Gastroesophageal sphincter (tissue), 4 donors: ENCODE measurements around the gene EFNA2. TPM values are rescaled to one million over a fixed set of nuclear protein-coding genes. Genes with fewer than 3 reads are reported as not detected.

Experiments
- ATAC-seq: fragments of 150-250 bp; one replicate; pipeline ENCODE4 v1.9.1; 2016; ENCODE audit warnings: mild to moderate bottlenecking, moderate library complexity
- H3K27ac ChIP-seq, 4 donors: fragments of 200-600 bp; sonication (generic) in 3 of 4; 1 replicate in 3 of 4; 2 replicates in 1 of 4; pipeline ENCODE4 v1.5.1; 2016 to 2019
- H3K27me3 ChIP-seq: fragments of 200-600 bp; sonication (generic); one replicate; pipeline ENCODE4 v1.5.1; 2019
- H3K36me3 ChIP-seq, 2 donors: fragments of 200-600 bp; sonication (generic); one replicate each; pipeline ENCODE4 v1.5.1; 2019; ENCODE audit warnings: control low read depth in 1 of 2
- H3K4me1 ChIP-seq, 3 donors: fragments of 200-600 bp; sonication (generic); 1 replicate in 2 of 3; 2 replicates in 1 of 3; pipeline ENCODE4 v1.5.1; 2016 to 2019; ENCODE audit warnings: control low read depth in 2 of 3
- H3K4me3 ChIP-seq, 2 donors: fragments of 200-600 bp; sonication (generic); one replicate each; pipeline ENCODE4 v1.5.1; 2019; ENCODE audit warnings: mild to moderate bottlenecking in 1 of 2, moderate library complexity in 1 of 2
- H3K9me3 ChIP-seq, 3 donors: fragments of 200-600 bp; sonication (generic); one replicate each; pipeline ENCODE4 v1.5.1; 2017 to 2019; ENCODE audit warnings: control low read depth in 2 of 3
- CTCF ChIP-seq, 4 experiments: fragments of 200-600 bp in 2 of 4; fragments of 450-650 bp in 2 of 4; sonication (generic) in 1 of 4; IDR thresholded peaks; one replicate each; pipeline ENCODE4 v1.5.1; 2017 to 2019; ENCODE audit warnings: antibody characterized with exemption in 4 of 4, mild to moderate bottlenecking in 2 of 4, moderate library complexity in 2 of 4
- EP300 ChIP-seq: sonication (generic); formaldehyde crosslinking; IDR thresholded peaks from one replicate; pipeline ENCODE4 v1.6.1; 2017; ENCODE audit warnings: antibody characterized with exemption, mild to moderate bottlenecking
- POLR2A ChIP-seq, 2 donors: fragments of 450-650 bp; IDR thresholded peaks; one replicate each; pipeline ENCODE4 v1.6.1; 2017; ENCODE audit warnings: antibody characterized with exemption in 2 of 2, mild to moderate bottlenecking in 2 of 2, moderate library complexity in 1 of 2
- POLR2AphosphoS5 ChIP-seq: sonication (generic); formaldehyde crosslinking; IDR thresholded peaks from one replicate; pipeline ENCODE4 v1.6.1; 2017; ENCODE audit warnings: antibody characterized with exemption
- WGBS, 2 donors: methylation state at CpG; one replicate each; pipeline ENCODE4 v1.1.5; 2018; ENCODE audit warnings: low coverage in 1 of 2; 5-methylcytosine and 5-hydroxymethylcytosine counted together
- total RNA-seq, 4 donors: library from RNA; depleted of rRNA; stranded (reverse); fragments of >200 nt; gene quantifications; one replicate each; pipeline ENCODE4 v1.1.0, GENCODE V29; 2016

EFNA2 gene
- total RNA-seq, 4 donors from 2014 or later = not detected

- TF ChIP-seq POLR2AphosphoS5 = no peak
- no peak for TF ChIP-seq CTCF (IDR thresholded peaks at IDR 0.05)
- no peak for TF ChIP-seq EP300
- no peaks in the 10 kb centered on the region for H3K9me3 ChIP-seq
- ATAC-seq = no peak
- H3K36me3 ChIP-seq = peaks cover 0 to 30% of the 10 kb centered on the region in 2 donors
- peaks cover 0 to 33% (median 8%) of the 10 kb centered on the region in 3 donors for H3K4me1 ChIP-seq
- peaks cover 31% of the 10 kb centered on the region for H3K27me3 ChIP-seq
- WGBS, 2 donors = no CpG with 5 or more reads among the region's 53 CpGs
- H3K27ac ChIP-seq = no peak overlapping the region
- no peak overlapping the region for H3K4me3 ChIP-seq
Observed at GRCh38 chr19:1280636-1281568, 4.8 kb upstream of the EFNA2 start.

- 17 to 34% methylated on average over 1 to 8 of the region's 15 CpGs for WGBS, 2 donors
- H3K36me3 ChIP-seq = peaks cover 0 to 30% of the 10 kb centered on the region in 2 donors
- no peak for ATAC-seq
Observed at GRCh38 chr19:1281569-1282287, 3.9 kb upstream of the EFNA2 start.

GRCh38 chr19:1282588-1283206 lies 3.0 kb upstream of the EFNA2 start:
- H3K27me3 ChIP-seq = peaks cover 48% of the 10 kb centered on the region
- peaks cover 0 to 21% of the 10 kb centered on the region in 2 donors for H3K36me3 ChIP-seq
- H3K4me1 ChIP-seq = peaks cover 0 to 34% (median 3%) of the 10 kb centered on the region in 3 donors
- 100% methylated on average over 1 of the region's 18 CpGs; no CpG with 5 or more reads in 1 of the 2 donors for WGBS, 2 donors
- H3K27ac ChIP-seq = no peak overlapping the region
- ATAC-seq = no peak
- TF ChIP-seq POLR2A (IDR thresholded peaks at IDR 0.05) (no peak), EP300 (no peak), CTCF (IDR thresholded peaks at IDR 0.05) (no peak), POLR2AphosphoS5 (no peak)
- no peak overlapping the region for H3K4me3 ChIP-seq
- H3K9me3 ChIP-seq = no peaks in the 10 kb centered on the region

More at GRCh38 chr19:1281569-1282287, 3.9 kb upstream of the EFNA2 start:
- peaks cover 0 to 30% (median 5%) of the 10 kb centered on the region in 3 donors for H3K4me1 ChIP-seq
- H3K9me3 ChIP-seq = no peaks in the 10 kb centered on the region
- TF ChIP-seq POLR2A (IDR thresholded peaks at IDR 0.05) = no peak
- no peak for TF ChIP-seq EP300
- no peak overlapping the region for H3K27ac ChIP-seq
- H3K4me3 ChIP-seq = no peak overlapping the region
- peaks cover 39% of the 10 kb centered on the region for H3K27me3 ChIP-seq

GRCh38 chr19:1283207-1283916 lies 2.3 kb upstream of the EFNA2 start:
- 67% methylated on average over 3 of the region's 29 CpGs; no CpG with 5 or more reads in 1 of the 2 donors for WGBS, 2 donors
- H3K36me3 ChIP-seq = peaks cover 0 to 15% of the 10 kb centered on the region in 2 donors
- peaks cover 0 to 37% (median 3%) of the 10 kb centered on the region in 3 donors for H3K4me1 ChIP-seq
- peaks cover 55% of the 10 kb centered on the region for H3K27me3 ChIP-seq
- no peak for ATAC-seq
- TF ChIP-seq POLR2A (IDR thresholded peaks at IDR 0.05) (no peak), EP300 (no peak), CTCF (IDR thresholded peaks at IDR 0.05) (no peak), POLR2AphosphoS5 (no peak)
- H3K4me3 ChIP-seq = no peak overlapping the region
- H3K27ac ChIP-seq = no peak overlapping the region
- no peaks in the 10 kb centered on the region for H3K9me3 ChIP-seq
